Tibial nerve (tissue), 4 donors: ENCODE data around the gene CTPS2.
"Not testable (repeated sequence)": the region's sequence is repeated elsewhere in the genome, so short reads cannot be mapped to it uniquely, and the experiment has no call there.

Source experiments
- EP300 ChIP-seq, 2 donors: sonication (generic); formaldehyde crosslinking; IDR thresholded peaks; one replicate each; pipeline ENCODE4 v1.6.1; 2017; ENCODE audit warnings: antibody characterized with exemption in 2 of 2, mild to moderate bottlenecking in 1 of 2
- POLR2A ChIP-seq, 2 donors: fragments of 450-650 bp; IDR thresholded peaks; one replicate each; pipeline ENCODE4 v1.6.1; 2017; ENCODE audit warnings: antibody characterized with exemption in 2 of 2, mild to moderate bottlenecking in 2 of 2, moderate library complexity in 2 of 2
- TF ChIP-seq, protein P1 (sequence below), 5 experiments: fragments of 200-600 bp in 3 of 5; fragments of 450-650 bp in 2 of 5; sonication (generic) in 3 of 5; IDR thresholded peaks; one replicate each; pipeline ENCODE4 v1.5.1; 2016 to 2019; ENCODE audit warnings: antibody characterized with exemption in 5 of 5, mild to moderate bottlenecking in 3 of 5, moderate library complexity in 2 of 5

DNA sequence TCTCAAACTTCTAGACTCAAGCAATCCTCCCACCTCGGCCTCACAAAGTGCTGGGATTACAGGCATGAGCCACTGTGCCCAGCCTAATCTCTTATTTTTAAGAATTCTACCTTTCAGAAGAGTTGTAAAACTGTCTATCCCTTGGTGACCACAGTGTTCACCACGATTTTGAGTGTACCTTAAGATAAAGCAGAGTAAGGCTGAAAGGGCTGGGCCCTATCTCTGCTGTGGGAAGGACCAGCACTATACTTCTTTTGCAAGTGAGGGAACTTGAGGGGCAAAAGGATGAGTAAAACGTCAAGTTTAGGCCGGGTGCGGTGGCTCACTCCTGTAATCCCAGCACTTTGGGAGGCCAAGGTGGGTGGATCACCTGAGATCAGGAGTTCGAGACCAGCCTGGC is 4.0 kb upstream of the CTPS2 start:
- TF ChIP-seq, protein P1, sequence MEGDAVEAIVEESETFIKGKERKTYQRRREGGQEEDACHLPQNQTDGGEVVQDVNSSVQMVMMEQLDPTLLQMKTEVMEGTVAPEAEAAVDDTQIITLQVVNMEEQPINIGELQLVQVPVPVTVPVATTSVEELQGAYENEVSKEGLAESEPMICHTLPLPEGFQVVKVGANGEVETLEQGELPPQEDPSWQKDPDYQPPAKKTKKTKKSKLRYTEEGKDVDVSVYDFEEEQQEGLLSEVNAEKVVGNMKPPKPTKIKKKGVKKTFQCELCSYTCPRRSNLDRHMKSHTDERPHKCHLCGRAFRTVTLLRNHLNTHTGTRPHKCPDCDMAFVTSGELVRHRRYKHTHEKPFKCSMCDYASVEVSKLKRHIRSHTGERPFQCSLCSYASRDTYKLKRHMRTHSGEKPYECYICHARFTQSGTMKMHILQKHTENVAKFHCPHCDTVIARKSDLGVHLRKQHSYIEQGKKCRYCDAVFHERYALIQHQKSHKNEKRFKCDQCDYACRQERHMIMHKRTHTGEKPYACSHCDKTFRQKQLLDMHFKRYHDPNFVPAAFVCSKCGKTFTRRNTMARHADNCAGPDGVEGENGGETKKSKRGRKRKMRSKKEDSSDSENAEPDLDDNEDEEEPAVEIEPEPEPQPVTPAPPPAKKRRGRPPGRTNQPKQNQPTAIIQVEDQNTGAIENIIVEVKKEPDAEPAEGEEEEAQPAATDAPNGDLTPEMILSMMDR (IDR thresholded peaks at IDR 0.05) = not testable (repeated sequence)
- TF ChIP-seq POLR2A, EP300 (IDR thresholded peaks at IDR 0.05): not testable (repeated sequence)
